HG03575 (cell line): ENCODE data around the gene WDSUB1.
A peak's percentile ranks its signal among the peaks of the same experiment; 100 is the strongest.

Source experiments
- ATAC-seq: cut with Tn5 transposase; IDR thresholded peaks from one replicate; pipeline ENCODE4 v1.9.1; 2021; ENCODE audit not compliant: unreplicated experiment, insufficient number of reproducible peaks, low FRiP score; ENCODE audit errors: extremely low read depth

WDSUB1 gene

GRCh38 chr2:159270744-159271379 is 15.6 kb downstream of the WDSUB1 start:
- no peak for ATAC-seq

- no peak for ATAC-seq
These were observed 18.6 kb downstream of the WDSUB1 start for GRCh38 chr2:159267921-159268320.

DNA sequence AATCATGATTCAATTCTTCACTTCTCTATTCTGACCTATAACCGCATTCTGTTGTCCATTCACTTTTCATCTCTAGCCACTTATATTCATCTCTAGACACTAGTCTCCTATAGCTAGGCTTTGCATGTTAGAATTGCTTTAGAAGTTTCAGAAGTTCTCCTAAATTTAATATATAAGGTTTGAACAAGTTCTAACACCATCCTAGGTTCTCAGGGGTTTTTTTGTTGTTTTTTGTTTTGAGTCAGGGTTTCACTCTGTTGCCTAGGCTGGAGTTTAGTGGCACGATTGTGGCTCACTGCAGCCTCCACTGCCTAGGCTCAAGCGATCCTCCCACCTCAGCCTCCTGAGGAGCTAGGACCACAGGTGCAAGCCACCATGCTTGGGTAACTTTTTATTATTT is 19.9 kb downstream of the WDSUB1 start:
- ATAC-seq = no peak

DNA sequence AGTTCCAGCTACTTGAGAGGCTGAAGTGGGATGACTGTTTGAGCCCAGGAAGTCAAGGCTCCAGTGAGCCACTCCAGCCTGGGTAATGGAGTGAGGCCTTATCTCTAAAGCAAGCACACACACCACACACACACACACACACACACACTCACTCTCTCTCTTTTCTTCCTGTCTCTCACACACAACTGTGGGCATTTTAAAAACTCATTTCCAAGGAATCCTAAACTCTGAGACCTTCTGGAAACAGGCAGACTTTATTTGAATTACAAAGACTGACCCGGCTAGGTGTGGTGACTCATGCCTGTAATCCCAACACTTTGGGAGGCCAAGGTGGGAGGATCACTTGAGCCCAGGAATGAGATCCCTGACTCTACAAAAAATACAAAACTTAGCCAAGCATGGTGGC is 21.3 kb downstream of the WDSUB1 start:
- ATAC-seq = no peak

GRCh38 chr2:159262904-159263303 is 23.6 kb downstream of the WDSUB1 start:
- no peak for ATAC-seq

GRCh38 chr2:159262226-159262625 is 24.3 kb downstream of the WDSUB1 start:
- ATAC-seq = no peak

- no peak for ATAC-seq
These were observed 30.3 kb downstream of the WDSUB1 start for GRCh38 chr2:159256159-159256558.

GRCh38 chr2:159252905-159253304 is 33.6 kb downstream of the WDSUB1 start:
- ATAC-seq = no peak

- no peak for ATAC-seq
These were observed 35.0 kb downstream of the WDSUB1 start for GRCh38 chr2:159251296-159252173.

- peak; percentile 61 for ATAC-seq
These were observed 36.4 kb downstream of the WDSUB1 start for GRCh38 chr2:159249990-159250715.

DNA sequence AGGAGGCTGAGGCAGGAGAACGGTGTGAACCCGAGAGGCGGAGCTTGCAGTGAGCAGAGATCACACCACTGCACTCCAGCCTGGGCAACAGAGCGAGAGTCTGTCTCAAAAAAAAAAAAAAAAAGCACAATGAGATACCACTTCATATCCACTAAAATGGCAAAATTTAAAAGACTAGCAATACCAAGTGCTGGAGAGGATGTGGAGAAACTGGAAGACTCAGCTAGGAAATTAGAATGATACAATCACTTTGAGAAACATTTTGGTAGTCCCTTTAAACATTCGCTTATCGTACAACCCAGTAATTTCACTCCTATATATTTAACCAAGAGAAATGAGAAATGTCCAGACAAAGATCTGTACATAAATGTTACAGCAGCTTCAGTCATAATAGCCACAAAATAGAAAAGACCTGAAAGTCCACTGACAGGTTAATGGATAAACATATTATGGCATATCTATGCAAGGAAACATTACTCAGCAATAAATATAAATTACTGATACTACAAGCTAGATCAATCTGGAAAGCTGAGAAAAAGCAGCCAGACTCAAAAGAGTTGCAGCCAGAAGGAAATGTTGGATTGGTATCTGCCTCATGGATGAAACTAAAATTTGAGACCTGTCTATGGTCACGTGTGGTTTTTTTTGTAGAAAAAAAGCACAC is 40.0 kb downstream of the WDSUB1 start:
- no peak for ATAC-seq

DNA sequence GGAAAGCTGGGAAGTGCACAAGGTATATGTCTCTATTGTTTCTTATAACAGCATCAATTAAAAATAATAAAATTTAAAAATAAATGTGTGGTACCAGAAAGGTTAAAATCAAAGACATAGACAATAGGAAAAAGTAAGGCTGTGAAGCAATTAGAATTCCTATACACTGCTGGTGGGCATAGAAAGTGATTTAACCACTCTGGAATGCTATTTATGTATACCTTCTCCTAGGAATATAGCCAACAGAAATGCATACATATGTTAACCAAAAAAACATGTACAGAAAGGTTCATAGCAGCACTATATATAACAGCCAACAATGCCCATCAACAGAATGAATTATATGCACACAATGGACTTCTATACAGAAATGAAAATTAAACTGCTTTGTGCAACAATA is 43.0 kb downstream of the WDSUB1 start:
- ATAC-seq = no peak

DNA sequence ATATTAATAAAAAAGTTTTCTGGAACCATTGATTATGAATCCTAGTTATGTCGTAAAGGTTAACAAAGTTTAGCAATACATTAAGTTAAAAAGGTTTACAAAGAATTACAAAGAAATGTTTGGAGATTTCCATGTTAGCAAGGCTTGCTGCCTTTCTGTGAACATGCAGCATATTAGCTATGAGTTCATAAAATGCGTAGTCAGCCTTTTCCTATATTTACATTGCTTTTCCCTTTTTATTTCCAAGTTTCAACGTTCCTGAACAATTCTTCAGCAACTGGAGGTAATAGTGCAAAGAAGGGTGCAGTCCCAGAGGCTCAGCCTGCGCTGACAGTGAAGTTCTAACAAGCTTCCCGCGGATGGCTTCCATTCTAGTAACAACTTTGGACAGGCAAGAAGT is 51.6 kb downstream of the WDSUB1 start:
- no peak for ATAC-seq

DNA sequence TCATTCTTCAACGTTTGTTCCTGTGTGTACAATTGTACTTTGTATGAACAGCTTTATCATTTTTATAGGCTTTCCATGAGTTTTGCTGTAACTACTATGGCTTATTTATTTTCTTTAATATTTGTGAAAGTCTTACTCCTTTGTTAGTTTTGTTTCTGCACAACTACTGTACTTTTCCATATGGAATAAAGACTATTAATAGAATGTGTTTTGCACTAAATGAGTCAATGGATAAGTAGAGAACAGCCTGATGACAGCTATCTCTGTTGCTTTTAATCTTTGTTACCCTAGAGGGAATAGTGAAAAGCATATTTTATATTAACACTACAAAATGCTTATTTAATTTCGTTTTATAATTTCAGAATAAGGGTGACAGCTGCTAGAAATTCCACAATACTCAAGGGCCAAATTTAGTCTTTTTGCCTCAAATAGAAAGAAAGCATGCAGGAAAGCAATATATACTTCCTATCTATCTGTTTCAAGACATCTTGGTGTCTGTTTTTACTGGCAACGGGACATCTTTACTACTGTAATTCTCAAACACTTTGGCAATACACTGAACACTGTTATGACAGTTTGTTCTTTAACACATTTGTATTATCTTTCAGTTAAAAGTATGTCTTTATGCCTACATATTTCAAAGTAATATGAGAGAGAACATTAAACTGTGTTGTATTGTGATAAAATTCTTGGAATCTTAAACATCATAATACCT is 53.9 kb downstream of the WDSUB1 start:
- ATAC-seq = no peak

DNA sequence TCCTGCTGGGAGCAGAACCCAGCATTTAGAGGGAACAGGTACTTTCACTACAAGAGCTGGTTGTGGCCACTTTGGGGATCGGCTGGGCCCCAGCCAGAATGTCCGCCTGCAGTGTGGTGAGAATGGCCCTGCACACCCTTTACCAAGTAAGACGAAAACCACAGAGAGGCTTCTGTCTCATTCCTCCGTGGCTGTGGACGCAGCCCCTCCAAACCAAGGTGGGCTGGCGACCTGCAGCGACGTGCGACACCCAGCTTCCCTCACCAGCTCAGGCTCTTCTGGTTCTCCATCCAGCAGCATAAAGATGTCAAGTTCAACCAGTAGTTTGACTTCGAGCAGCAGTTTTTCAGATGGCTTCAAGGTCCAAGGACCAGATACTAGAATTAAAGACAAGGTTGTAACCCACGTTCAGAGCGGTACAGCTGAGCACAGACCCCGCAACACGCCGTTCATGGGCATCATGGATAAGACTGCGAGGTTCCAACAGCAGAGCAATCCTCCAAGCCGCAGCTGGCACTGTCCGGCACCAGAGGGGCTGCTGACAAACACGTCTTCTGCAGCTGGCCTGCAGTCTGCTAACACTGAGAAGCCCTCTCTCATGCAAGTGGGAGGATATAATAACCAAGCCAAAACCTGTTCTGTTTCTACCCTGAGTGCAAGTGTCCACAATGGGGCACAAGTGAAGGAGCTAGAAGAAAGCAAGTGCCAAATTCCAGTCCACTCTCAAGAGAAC is 56.2 kb downstream of the WDSUB1 start:
- no peak for ATAC-seq

- no peak for ATAC-seq
These were observed 56.9 kb downstream of the WDSUB1 start for GRCh38 chr2:159229476-159230144.

DNA sequence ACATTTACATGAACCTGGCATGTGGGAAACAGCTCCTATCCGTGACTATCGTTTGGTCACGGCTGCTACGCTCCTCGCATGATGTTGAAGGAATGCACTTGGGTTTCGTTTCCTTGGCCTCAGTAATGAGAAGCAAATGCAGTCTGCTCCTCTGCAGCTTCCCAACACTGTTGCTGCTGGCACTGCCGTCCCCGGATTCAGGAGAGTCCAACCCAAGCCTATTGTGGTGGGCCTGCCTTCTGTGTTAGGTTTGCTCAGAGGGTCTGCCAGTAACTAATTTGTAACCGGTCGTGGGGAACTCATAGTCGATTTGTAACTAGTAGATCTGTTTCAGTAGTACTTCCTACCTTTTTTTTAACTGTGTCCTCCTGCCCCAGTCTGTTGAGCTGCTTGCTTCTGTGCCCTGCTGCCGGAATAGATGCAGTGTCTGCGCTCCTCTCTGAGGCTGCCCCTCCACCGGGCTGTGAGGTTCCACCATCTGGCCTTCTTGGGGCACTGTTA is 58.4 kb downstream of the WDSUB1 start:
- no peak for ATAC-seq
